NCI-H226 (cell line): Measurements from ENCODE around the gene PDIA5.

Experiments
- DNase-seq: peaks from one replicate; pipeline ENCODE4 v3.0.0-alpha.2; 2015

Gene PDIA5

GRCh38 chr3:123186695-123187094, 119.9 kb downstream of the PDIA5 start:
- DNase-seq: no peak

- no peak for DNase-seq
Observed at GRCh38 chr3:123188058-123188457, 121.2 kb downstream of the PDIA5 start.

GRCh38 chr3:123193448-123194101, 126.8 kb downstream of the PDIA5 start:
- no peak for DNase-seq

GRCh38 chr3:123194552-123194951, 127.7 kb downstream of the PDIA5 start:
- DNase-seq: no peak

GRCh38 chr3:123198372-123198771, 131.5 kb downstream of the PDIA5 start:
- DNase-seq: no peak

GRCh38 chr3:123201223-123201556, 134.4 kb downstream of the PDIA5 start:
- DNase-seq: no peak

- DNase-seq: peak; percentile 96
Observed at GRCh38 chr3:123201557-123202427, 135.0 kb downstream of the PDIA5 start, which contains the start of gene SEC22A. TSS of gene SEC22A (plus strand) at chr3:123201943. CDS start at chr3:123209218, 7,275 bp downstream.

- no peak for DNase-seq
Observed at GRCh38 chr3:123202451-123202850, 135.6 kb downstream of the PDIA5 start.
